IPS DF 19.7 (cell line): ENCODE measurements around the gene BORCS5.
"Not testable (repeated sequence)": the region's sequence is repeated elsewhere in the genome, so short reads cannot be mapped to it uniquely, and the experiment has no call there.

Source experiments
- DNase-seq: peaks from one replicate; pipeline ENCODE4 v3.0.0-alpha.2; 2013; ENCODE audit warnings: low read depth, low spot score

BORCS5 gene

GRCh38 chr12:12486661-12487240, 129.9 kb downstream of the BORCS5 start:
- no peak for DNase-seq

GRCh38 chr12:12487490-12487889, 130.6 kb downstream of the BORCS5 start:
- no peak for DNase-seq

- no peak for DNase-seq
Observed at GRCh38 chr12:12488296-12488695, 131.4 kb downstream of the BORCS5 start.

- DNase-seq, result no peak
Observed at GRCh38 chr12:12488823-12489550, 132.1 kb downstream of the BORCS5 start.

- no peak for DNase-seq
Observed at GRCh38 chr12:12491606-12492005, 134.7 kb downstream of the BORCS5 start.

- no peak for DNase-seq
Observed at GRCh38 chr12:12492547-12492946, 135.7 kb downstream of the BORCS5 start.

- no peak for DNase-seq
Observed at GRCh38 chr12:12495536-12495935, 138.7 kb downstream of the BORCS5 start.

GRCh38 chr12:12498210-12498609, 141.3 kb downstream of the BORCS5 start:
- no peak for DNase-seq

GRCh38 chr12:12499909-12500604, 143.2 kb downstream of the BORCS5 start:
- DNase-seq, result no peak

- no peak for DNase-seq
Observed at GRCh38 chr12:12501121-12501520, 144.2 kb downstream of the BORCS5 start.

- DNase-seq, result not testable (repeated sequence)
Observed at GRCh38 chr12:12502130-12502814, 145.4 kb downstream of the BORCS5 start.

GRCh38 chr12:12502815-12503151, 145.9 kb downstream of the BORCS5 start:
- DNase-seq, result no peak

- peak; percentile 15 for DNase-seq
Observed at GRCh38 chr12:12503384-12504078, 146.7 kb downstream of the BORCS5 start.

GRCh38 chr12:12505544-12506495, 148.9 kb downstream of the BORCS5 start:
- DNase-seq, result no peak

- DNase-seq, result no peak
Observed at GRCh38 chr12:12506496-12506890, 149.6 kb downstream of the BORCS5 start.

- no peak for DNase-seq
Observed at GRCh38 chr12:12507121-12507520, 150.2 kb downstream of the BORCS5 start.

- no peak for DNase-seq
Observed at GRCh38 chr12:12508612-12509011, 151.7 kb downstream of the BORCS5 start.

- DNase-seq, result no peak
Observed at GRCh38 chr12:12510141-12510540, 153.3 kb downstream of the BORCS5 start.

- no peak for DNase-seq
Observed at GRCh38 chr12:12510551-12510950, 153.7 kb downstream of the BORCS5 start.

GRCh38 chr12:12511021-12511783, 154.3 kb downstream of the BORCS5 start:
- DNase-seq, result no peak
